Fibroblast of lung (primary cell): ENCODE results near the gene LZTS2. TPM values are rescaled to one million over a fixed set of nuclear protein-coding genes. Genes with fewer than 3 reads are reported as not detected.
A peak's percentile ranks its signal among the peaks of the same experiment; 100 is the strongest.

Experiments used
- DNase-seq, 2 donors: peaks; one replicate each; pipeline versions ENCODE4 v3.0.0 to v3.0.0-alpha.2; 2010; ENCODE audit warnings: low read depth in 2 of 2
- H2AFZ ChIP-seq: 2 replicates; pipeline ENCODE4 v1.5.1; 2012; ENCODE audit warnings: low read length, control low read depth, inconsistent platforms
- H3K27ac ChIP-seq: 2 replicates; pipeline ENCODE4 v1.5.1; 2011; ENCODE audit warnings: low read length, control low read depth; ENCODE audit not compliant: insufficient read depth
- H3K27me3 ChIP-seq: 2 replicates; pipeline ENCODE4 v1.5.1; 2011; ENCODE audit warnings: mild to moderate bottlenecking, low read length; ENCODE audit not compliant: control insufficient read depth, insufficient read depth
- H3K36me3 ChIP-seq: 2 replicates; pipeline ENCODE4 v1.5.1; 2011; ENCODE audit warnings: low read length; ENCODE audit not compliant: control insufficient read depth, insufficient read depth
- H3K4me1 ChIP-seq: 2 replicates; pipeline ENCODE4 v1.5.1; 2011; ENCODE audit warnings: low read length; ENCODE audit not compliant: control insufficient read depth, insufficient read depth; ENCODE audit errors: extremely low read depth
- H3K4me2 ChIP-seq: 2 replicates; pipeline ENCODE4 v1.5.1; 2011; ENCODE audit warnings: low read length, control low read depth; ENCODE audit not compliant: insufficient read depth; ENCODE audit errors: extremely low read depth
- H3K4me3 ChIP-seq, 4 experiments: fragments of 200-600 bp in 1 of 4; sonication (generic) in 1 of 4; replicated peaks in 1 of 4; 2 replicates each; pipeline ENCODE4 v1.5.1; 2011 to 2016; ENCODE audit warnings: low read length in 4 of 4, low read depth in 3 of 4, mild to moderate bottlenecking in 3 of 4, control low read depth in 2 of 4, inconsistent platforms in 1 of 4, mixed read lengths in 1 of 4; ENCODE audit not compliant: insufficient read depth in 1 of 4; ENCODE audit errors: control extremely low read depth in 1 of 4
- H3K79me2 ChIP-seq: 2 replicates; pipeline ENCODE4 v1.5.1; 2012; ENCODE audit warnings: mild to moderate bottlenecking, low read length, inconsistent platforms; ENCODE audit not compliant: control insufficient read depth, insufficient read depth
- H3K9ac ChIP-seq: 2 replicates; pipeline ENCODE4 v1.5.1; 2011; ENCODE audit warnings: mild to moderate bottlenecking, low read length, control low read depth; ENCODE audit not compliant: insufficient read depth
- H3K9me3 ChIP-seq: 2 replicates; pipeline ENCODE4 v1.5.1; 2012; ENCODE audit warnings: low read depth, low read length; ENCODE audit not compliant: control insufficient read depth, insufficient read depth
- H4K20me1 ChIP-seq: 2 replicates; pipeline ENCODE4 v1.5.1; 2011; ENCODE audit warnings: low read length; ENCODE audit not compliant: control insufficient read depth, insufficient read depth; ENCODE audit errors: extremely low read depth
- CTCF ChIP-seq, 2 donors: IDR thresholded peaks in 1 of 2; conservative IDR thresholded peaks in 1 of 2; 1 replicate in 1 of 2; 2 replicates in 1 of 2; pipeline ENCODE4 v1.5.1; 2011 to 2012; ENCODE audit warnings: low read length in 2 of 2, control low read depth in 1 of 2, inconsistent platforms in 1 of 2, low read depth in 1 of 2, mild to moderate bottlenecking in 1 of 2
- EZH2 ChIP-seq: IDR thresholded peaks from 2 replicates; pipeline ENCODE4 v1.5.1; 2012; ENCODE audit warnings: low read length, control low read depth, mild to moderate bottlenecking; ENCODE audit errors: missing control alignments
- polyA plus RNA-seq, 2 donors: library from polyadenylated mRNA; depleted of rRNA in 1 of 2; stranded (reverse) in 1 of 2; unstranded in 1 of 2; fragments of >200 nt; gene quantifications; 2 replicates each; pipeline ENCODE4 v1.2.1, GENCODE V29; 2011 to 2012; ENCODE audit warnings: missing spikeins in 1 of 2
- total RNA-seq: library from RNA; depleted of rRNA; stranded (reverse); fragments of >200 nt; gene quantifications from 2 replicates; pipeline ENCODE4 v1.2.1, GENCODE V29; 2014

Gene LZTS2
- total and polyA plus RNA-seq, 2 donors (not counting 1 experiment from before 2014, with no cell fraction given), result 34.7 to 120 TPM

GRCh38 chr10:101052285-101052684 lies 52.7 kb downstream of the LZTS2 start:
- H3K9me3 ChIP-seq, result no peaks in the 10 kb centered on the region
- no peak overlapping the region for H3K9ac ChIP-seq
- H2AFZ ChIP-seq, result no peak overlapping the region
- no peaks in the 10 kb centered on the region for H3K79me2 ChIP-seq
- no peak overlapping the region for H3K27ac ChIP-seq
- peak; percentile 77 to 78 for DNase-seq
- H3K36me3 ChIP-seq, result peaks cover 2% of the 10 kb centered on the region
- H3K4me3 ChIP-seq, result no peak overlapping the region
- peaks cover 22% of the 10 kb centered on the region for H3K4me1 ChIP-seq
- TF ChIP-seq CTCF (conservative IDR thresholded peaks at IDR 0.05 in 1 of 2, IDR thresholded peaks at IDR 0.05 in 1 of 2; ENCODE audit: low read depth in 1 of 2, low read length in 2 of 2), result no peak
- TF ChIP-seq EZH2, result no peak
- H3K27me3 ChIP-seq, result peaks cover 22% of the 10 kb centered on the region
- peak overlapping the region; percentile 19 for H3K4me2 ChIP-seq
- H4K20me1 ChIP-seq, result no peaks in the 10 kb centered on the region

GRCh38 chr10:101053516-101053915 lies 53.9 kb downstream of the LZTS2 start:
- Histone ChIP-seq H2AFZ (no peak overlapping the region), H3K4me3 (no peak overlapping the region)
- peak; percentile 30 to 49 for DNase-seq

GRCh38 chr10:101054351-101054750 lies 54.7 kb downstream of the LZTS2 start:
- peaks cover 6% of the 10 kb centered on the region for H3K27me3 ChIP-seq
- H2AFZ ChIP-seq, result no peak overlapping the region
- no peaks in the 10 kb centered on the region for H3K9me3 ChIP-seq
- no peak overlapping the region for H3K27ac ChIP-seq
- no peaks in the 10 kb centered on the region for H4K20me1 ChIP-seq
- H3K79me2 ChIP-seq, result peaks cover 3% of the 10 kb centered on the region
- H3K9ac ChIP-seq, result no peak overlapping the region
- H3K36me3 ChIP-seq, result peaks cover 2% of the 10 kb centered on the region
- TF ChIP-seq CTCF (conservative IDR thresholded peaks at IDR 0.05 in 1 of 2, IDR thresholded peaks at IDR 0.05 in 1 of 2; ENCODE audit: low read depth in 1 of 2, low read length in 2 of 2) (no peak), EZH2 (no peak)
- no peak for DNase-seq
- no peak overlapping the region for H3K4me2 ChIP-seq
- H3K4me1 ChIP-seq, result peaks cover 22% of the 10 kb centered on the region
- no peak overlapping the region for H3K4me3 ChIP-seq

More at GRCh38 chr10:101053516-101053915, 53.9 kb downstream of the LZTS2 start:
- Histone ChIP-seq H4K20me1 (no peaks in the 10 kb centered on the region), H3K9ac (no peak overlapping the region), H3K27me3 (peaks cover 13% of the 10 kb centered on the region), H3K27ac (peak overlapping the region; percentile 23), H3K4me1 (peaks cover 22% of the 10 kb centered on the region), H3K36me3 (peaks cover 2% of the 10 kb centered on the region), H3K79me2 (peaks cover 1% of the 10 kb centered on the region), H3K9me3 (no peaks in the 10 kb centered on the region), H3K4me2 (peak overlapping the region; percentile 9)
- TF ChIP-seq CTCF (conservative IDR thresholded peaks at IDR 0.05 in 1 of 2, IDR thresholded peaks at IDR 0.05 in 1 of 2; ENCODE audit: low read depth in 1 of 2, low read length in 2 of 2), result no peak
- TF ChIP-seq EZH2, result no peak
